GM21786 (cell line): ENCODE measurements around the gene TGM5.
"Not testable (repeated sequence)": the region's sequence is repeated elsewhere in the genome, so short reads cannot be mapped to it uniquely, and the experiment has no call there.

Source experiments
- ATAC-seq: cut with Tn5 transposase; IDR thresholded peaks from one replicate; pipeline ENCODE4 v1.9.1; 2021; ENCODE audit not compliant: unreplicated experiment

The TGM5 gene

DNA sequence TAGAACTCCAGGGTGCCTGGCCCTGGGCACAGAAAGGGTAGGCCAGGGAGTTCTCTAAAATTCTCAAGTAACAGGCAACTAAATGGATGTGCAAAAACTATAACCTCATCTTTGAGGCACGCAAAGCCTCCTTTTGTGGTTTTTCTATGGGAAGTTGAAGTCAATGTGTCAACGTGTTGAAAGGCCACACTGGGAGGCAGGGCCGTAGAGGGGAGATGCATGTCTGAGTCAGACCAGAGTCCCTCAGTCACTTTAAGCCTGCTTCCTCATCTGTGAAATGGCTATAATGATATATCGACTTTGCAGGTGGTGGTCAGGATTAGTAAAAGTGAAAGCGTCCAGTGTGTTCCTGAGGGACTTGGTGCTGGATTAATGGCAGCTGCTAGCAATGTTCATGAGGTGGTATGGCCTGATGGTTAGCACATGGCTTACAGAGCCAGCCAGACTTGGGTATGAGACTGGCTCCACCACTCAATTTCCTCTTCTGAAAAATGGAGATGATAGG, 17.0 kb downstream of the TGM5 start:
- peak; percentile 42 for ATAC-seq

DNA sequence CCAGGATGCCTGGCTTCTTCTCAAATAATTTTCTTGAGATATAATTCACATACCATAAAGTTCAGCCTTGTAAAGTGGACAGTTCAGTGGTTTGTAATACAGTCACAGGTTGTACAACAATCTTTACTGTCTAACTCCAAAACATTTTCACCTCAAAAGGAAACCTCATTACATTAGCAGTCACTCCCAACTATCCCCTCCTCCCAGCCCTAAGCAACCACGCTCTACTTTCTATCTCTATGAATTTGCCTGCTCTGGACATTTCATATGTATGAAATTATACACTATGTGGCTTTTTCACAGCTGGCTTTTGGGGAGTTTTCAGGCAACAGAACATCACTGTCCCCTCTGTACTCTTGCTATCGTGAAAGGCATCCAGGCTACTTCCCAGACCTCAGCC, 17.5 kb downstream of the TGM5 start:
- peak; percentile 7 for ATAC-seq

DNA sequence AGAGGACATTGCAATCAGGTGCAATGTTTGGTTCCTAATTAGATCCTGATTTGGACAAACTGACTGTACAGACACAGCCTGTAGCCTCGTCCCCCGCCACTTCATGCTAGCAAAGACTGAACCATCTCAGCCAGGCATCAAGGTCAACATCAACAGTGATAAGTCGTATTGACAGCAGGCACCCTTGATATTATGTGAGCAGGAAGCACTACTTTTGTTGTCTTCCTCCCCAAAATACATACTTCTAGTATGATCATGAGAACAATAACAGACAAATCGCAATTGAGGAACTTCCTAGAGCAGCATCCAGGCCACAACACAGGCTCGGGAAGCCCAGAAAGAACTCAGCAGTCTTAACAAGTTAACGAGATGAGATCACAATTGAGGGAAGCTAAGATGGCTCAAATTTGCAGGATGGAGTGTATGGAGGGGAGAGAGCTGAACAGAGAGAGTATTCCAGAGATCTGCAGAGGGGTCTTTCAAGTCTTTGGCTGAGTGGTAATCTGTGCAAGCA, 20.4 kb downstream of the TGM5 start:
- ATAC-seq: no peak

DNA sequence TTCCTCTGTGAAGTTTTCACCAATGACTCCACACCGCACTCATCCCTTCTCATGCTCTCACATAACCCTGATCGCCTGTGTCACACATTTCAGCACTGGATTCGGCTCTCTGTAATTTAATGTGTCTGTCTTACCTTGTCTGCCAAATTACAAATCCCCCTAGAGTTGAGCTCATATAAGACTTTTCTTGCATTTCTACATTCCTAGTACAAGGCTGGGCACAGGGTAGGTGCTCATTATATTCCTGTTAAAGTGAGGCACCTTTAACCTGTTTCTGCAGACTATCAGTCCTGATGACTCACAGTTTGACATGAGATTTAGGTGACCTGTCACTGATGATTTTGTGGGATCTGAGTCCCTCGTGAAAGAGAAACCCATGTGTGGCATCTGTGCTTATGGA, 22.6 kb downstream of the TGM5 start:
- no peak for ATAC-seq

DNA sequence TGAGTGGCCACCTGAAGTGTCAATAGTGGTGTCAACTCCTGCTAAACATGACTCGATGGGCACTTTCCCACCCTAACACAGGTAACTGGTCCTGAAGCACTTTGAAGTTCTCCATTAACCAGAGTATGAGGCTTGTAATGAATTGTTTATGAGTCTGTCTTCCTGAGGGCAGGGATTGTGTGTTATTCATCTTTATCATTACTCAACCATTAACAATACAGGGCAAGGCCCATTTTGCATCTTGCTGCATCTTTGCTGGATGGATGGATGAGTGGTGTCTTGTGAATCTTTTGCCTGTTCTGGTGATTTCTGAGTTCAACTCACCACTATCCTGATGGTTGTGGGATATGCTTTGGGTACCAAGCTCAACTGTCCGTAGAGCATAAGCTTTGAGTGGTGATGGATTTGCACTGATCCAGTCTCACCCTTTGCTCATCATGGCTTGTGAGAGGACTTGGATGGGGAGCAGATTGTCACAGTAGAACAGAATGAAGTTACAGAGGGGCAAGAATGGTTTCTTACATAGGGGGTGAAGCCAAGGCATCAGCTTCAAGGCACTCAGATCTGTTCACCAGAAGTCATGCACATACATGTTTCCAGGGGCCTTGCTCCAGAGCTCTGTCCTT, 23.6 kb downstream of the TGM5 start:
- no peak for ATAC-seq

DNA sequence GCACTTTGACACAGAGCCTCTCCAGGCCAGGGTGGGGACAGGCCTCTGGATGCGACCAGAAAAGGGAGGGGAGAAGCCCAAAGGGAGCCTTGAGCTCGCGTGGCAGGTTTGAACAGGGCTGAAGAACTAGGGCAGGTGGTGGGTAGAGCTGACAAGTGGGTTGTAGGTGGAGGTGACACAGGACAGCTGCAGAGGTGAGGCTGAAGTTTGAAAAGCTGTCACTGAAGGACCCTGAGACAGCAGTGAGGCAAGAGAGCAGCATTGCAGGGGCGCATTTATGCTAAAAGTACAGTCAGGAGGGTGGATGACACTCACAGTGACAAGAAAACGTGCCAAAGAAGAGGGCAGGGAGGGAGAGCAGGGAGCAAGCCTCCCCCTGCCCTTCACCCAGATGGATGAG, 24.1 kb downstream of the TGM5 start:
- ATAC-seq: no peak

DNA sequence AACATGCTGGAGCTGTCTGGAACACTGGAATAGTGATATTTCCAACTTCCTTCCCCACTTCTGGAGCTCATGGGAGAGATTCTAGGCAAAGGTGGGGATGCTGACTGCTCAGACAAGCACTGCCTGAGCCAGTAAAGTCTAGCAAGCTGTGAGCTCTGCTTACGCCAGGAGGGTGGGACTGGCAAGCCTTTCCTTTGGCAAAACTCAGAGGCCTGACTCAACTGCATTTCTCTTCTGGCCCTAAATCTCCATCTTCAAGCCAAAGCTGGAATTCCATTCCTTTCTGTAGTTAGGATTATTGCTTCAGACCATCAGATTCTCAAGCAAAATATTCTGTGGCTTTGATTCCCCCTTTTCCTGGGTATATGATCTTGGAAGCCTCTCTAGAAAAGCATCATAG, 25.6 kb downstream of the TGM5 start:
- no peak for ATAC-seq

DNA sequence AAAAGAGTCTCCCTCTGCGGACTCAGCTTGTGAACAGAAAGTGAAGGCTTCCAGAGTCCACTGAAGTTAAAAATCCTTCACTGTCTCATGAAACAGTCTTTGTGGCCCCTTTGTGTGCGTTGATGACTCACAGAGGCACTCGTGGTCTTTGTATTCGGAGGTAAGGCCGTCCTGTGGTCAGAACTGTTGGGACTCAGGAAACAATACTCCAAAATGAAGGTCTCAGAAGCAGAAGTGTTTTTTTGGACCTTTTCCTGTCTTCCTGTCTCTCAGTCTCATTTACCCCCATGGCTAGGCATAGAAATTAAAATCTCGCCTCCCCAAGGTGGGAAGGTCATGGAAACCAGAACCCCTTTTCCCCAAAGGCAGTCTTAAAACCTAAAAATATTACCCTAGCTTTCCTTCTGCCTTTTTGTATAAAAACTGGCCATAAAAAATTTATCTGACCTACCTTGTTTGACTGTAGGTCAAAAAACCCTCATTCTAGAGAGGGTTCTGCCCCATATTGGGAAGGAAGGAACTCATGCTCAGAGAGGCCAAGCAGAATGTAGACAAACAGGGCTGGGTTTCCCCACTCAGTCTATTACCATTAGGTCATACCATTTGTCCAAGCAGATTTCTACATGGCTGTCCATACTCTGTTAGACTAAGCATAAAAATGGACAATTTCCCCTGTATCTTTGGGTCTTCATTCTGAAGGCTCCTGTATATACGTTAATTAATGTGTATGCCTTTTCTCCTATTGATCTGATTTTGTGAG, 26.8 kb downstream of the TGM5 start:
- ATAC-seq: peak; percentile 46

DNA sequence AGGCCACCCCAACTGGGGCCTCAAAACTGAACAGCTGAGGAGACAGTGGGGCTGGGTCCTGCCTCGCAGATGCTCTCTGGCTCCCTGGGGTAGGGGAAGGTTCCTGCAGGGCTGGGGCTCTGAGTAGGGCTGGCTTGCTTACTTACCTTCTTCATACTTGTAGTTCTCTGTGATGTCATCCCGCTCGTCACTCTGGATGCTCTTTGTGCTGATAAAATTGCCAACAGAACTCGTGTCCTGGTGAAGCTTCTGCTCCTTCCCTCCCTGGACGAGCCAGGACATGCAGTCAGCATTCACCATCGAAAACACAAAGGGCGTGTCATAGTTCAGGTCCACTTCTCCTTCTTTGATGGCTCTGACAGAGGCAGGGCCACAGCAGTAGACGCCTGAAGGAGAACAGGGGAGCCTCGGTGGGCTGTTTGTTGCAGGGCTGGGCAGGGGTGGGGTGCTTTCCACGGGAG, 28.0 kb downstream of the TGM5 start:
- ATAC-seq: no peak

DNA sequence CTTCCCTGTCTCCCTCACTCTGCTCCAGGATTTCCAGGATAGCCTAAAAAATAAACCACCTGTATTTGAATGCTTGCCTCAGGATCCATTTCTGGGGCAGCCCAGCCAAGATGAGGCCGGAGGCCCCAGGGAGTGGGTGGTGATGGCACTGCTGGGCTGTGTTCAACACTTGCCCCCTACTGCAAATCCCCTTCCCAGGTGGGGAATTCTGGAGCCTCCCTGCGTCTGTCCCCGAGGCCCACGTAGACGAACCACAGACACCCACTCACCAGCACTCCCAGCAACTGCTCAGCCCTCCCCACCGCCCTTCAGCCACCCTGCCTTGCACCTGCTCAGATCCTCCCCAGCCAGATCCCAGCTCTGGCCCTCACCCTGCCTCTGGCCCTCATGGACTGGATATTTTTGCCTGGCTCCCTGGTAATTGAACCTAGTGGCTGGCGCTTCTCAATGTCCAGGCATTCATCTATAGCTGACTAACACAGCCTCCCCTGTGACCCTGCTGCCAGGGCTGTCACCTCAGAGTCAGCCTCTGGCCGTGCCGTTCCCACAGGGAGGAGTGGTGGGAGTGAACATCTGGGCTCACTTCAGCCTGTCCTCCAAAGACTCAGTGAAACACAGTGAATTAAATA, 28.8 kb downstream of the TGM5 start:
- ATAC-seq: no peak

DNA sequence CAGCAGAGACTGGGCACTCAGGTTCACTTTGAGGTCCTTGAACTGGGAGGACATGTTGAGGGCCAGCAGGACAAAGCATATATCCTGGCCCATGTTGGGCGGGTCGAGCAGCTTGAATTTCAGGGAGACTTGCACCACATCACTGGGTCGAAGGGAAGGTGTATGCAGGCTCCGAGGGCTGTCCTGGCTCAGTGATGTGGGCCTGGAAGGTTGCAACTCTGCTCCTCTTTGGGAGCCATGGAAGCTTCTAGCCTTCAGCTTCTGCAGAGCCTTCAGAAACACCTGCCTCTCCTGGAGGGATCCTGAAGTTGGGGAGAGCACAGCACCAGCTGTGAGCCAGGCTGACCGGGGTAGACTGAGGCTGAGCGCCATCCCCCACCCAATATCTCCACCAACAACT, 31.2 kb downstream of the TGM5 start:
- no peak for ATAC-seq

DNA sequence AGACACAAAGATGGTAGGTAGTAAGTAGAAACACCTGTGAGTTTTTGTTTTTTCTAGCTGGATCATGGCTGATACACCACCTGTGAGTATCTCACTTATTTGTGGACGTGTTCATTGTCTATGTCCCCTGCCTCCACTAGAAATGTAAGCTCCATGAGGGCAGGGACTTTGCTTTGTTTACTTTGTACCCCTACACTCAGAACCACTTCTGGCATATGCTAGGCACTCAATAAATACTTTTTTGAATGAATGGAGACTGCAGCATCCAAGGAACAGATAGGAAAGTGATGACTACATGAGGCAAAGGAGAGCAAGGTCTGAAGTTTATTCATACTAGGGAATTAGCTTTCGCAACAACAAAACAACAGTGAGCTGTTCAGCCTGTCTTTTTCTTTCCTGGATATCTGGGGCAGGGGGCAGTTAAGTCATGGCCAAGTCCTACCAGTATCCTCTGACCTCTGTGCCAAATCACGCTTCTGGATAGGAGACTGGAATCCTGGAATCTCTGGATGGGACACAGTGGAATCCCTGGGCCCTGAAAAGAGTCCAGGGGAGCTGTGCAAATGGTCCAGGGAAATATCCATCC, 34.3 kb downstream of the TGM5 start:
- ATAC-seq: no peak

DNA sequence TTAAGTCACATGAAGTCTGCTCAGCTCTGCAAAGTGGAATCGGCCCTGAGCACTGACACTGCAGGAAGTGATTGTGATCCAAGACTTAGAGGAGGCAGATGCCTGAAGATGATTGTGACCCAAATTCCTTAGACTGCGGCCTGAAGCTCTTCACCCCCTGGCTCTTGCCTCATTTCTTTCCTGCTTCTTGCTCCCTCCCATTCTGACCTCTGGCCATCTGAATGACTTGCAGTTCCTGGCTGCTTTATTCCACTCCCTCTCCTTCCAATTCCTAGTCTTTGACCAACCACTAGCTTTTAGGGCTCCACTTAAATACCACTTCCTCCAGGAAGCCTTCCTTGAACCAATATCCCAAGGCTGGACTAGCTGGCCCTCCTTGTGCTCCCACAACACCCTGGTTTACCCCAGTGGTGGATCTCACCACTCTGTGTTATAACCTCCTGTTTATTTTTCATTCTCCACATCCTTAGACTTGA, 36.0 kb downstream of the TGM5 start:
- ATAC-seq: no peak

DNA sequence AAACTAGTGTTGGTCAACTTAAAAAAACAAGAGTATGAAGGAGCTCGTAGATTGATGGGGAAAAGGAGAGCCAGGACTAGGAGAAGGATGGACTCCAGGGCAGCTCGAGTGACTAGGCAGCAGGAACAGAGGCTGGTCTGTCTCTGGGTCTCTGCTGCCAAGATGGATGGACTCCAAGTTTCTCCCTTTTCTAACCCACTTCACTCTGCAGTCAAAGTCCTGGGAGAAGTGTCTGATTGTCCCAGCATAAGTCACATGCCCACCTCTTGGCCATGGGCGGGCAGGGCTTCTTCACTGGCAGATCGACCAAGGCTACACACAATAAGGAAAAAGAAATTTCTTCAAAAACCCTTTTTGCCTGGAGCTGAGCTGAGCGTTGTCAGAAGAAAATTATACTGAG, 36.8 kb downstream of the TGM5 start:
- no peak for ATAC-seq

DNA sequence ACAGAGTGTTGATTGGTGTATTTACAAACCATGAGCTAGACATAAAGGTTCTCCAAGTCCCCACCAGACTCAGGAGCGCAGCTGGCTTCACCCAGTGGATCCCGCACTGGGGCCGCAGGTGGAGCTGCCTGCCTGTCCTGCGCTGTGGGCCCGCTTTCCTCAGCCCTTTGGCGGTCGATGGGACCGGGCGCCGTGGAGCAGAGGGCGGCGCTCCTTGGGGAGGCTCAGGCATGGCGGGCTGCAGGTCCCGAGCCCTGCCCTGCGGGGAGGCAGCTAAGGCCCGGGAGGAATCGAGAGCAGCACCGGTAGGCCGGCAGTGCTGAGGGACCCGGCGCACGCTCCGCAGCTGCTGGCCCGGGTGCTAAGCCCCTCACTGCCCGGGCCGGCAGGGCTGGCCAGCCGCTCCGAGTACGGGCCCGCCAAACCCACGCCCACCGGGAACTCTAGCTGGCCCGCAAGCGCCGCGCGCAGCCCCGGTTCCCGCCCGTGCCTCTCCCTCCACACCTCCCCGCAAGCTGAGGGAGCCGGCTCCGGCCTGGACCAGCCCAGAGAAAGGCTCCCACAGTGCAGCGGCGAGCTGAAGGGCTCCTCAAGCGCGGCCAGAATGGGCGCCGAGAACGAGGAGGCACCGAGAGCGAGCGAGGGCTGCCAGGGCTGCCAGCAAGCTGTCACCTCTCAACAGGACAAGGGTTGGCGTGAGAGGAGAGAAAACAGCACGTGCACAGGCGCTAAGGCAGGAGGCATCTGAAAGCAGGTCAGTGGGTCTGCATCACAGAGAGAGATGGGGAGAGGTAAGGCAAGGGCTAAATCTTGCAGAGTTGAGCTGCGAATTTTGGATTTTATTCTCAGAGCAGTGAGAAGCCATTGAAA, 40.1 kb downstream of the TGM5 start:
- no peak for ATAC-seq

DNA sequence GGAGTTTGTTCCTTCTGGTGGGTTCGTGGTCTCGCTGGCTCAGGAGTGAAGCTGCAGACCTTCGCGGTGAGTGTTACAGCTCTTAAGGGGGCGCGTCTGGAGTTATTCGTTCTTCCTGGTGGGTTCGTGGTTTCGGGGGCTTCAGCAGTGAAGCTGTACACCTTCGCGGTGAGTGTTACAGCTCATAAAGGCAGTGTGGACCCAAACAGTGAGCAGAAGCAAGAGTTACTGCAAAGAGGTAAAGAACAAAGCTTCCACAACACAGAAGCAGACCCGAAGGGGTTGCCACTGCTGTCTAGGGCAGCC, 40.8 kb downstream of the TGM5 start:
- ATAC-seq: not testable (repeated sequence)

DNA sequence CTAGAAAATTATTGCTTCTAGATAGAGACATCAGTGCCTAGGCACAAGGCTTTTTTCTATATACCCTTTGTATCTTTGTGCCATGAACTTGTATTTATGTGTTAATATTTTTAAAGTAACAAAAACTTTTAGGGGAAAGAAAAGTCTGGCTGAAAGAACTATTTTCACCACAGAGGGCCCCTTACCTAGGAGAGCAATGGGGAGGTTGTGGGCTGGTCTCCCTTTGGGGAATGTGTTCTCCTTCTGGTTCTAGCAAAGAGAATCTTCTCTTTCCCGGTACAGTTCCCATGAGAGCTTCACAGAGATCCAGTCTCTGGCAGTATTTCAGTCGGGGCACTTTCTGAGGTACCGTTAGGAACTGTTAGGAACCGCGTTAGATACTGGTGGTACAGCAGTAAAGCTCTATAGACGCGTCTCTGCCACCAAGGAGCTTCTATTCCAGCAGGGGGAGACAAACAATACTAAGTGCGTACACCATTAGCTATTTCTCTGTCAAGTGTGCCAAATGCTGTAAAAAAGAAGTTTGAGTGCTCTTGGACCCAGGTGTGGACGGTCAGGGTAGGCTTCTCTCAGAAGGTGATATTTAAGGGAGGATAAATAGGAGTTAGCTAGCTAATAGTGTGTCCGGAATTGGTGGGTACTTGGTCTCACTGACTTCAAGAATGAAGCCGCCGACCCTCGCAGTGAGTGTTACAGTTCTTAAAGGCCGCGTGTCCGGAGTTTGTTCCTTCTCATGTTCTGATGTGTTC, 41.4 kb downstream of the TGM5 start:
- ATAC-seq: no peak

DNA sequence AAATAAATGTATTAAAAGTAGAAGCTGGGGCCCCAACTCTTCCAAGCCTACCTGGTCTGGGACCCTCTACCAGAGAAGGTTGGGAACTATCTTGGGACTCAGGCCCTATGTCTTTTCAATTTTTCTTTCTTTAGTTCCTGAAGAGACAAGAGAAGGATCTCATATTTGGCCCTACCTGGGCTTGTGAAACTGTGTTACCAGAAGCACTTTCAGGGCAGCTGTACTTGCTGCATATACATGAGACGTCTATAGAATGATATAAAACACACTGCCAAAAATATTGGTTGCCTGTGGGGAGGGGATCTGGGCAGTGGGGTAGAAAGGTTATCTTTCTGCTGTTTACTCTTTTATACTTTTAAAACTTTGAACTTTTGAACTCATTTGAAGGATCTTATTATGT, 45.3 kb downstream of the TGM5 start:
- no peak for ATAC-seq

DNA sequence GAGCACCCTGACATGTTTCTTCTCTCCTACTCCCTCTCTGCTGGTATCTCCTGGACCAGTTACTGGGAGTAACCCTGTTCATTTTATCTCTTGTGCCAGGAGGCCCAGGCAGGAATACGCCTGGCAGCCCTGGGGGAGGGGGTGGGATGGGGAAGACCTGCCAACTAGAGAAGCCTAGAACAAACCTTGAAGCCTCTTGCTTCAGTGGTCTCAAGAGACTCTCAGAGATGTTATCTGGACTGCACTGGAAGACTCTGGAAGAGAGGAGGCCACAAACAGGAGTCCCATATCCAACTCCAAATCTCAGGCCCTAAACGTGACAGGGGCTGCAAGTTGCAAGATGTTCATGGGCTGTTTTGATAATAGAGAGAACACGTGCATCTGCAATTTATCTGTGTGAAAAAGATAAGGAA, 45.7 kb downstream of the TGM5 start, which contains the start of gene EPB42:
Gene EPB42 (minus strand): TSS at position 28 of the 413 bp plus-strand sequence. CDS start 193 bp downstream, outside the sequence.
- ATAC-seq: no peak
